ENCODE measurements around the gene TGM4.

Gene TGM4

DNA sequence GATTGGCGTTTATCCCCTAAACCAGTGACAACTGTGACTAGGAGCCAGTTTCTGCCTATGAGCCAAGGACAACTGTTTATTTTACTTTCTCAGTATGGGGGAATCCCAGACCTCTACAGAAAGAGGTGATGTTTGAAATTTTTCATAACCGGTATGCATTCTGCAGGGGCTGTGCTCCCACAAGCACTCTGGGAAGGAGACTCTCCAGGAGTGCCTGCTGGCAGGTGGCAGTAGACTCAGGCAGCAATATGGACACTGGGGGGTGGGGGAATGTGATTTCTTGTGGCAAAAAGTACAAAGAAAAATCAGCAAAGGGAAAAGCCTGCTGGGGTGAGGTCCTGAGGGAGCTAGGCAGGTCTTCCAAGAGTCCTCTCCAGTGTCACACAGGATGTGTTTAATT, 5.9 kb downstream of the TGM4 start:
- DNase-seq, result no peak
- Histone ChIP-seq H3K9me3 (ENCODE audit: insufficient read depth, low read depth, low read length) (peaks cover 3% of the 10 kb centered on the region), H4K91ac (ENCODE audit: low read depth, low read length) (no peak overlapping the region), H2BK120ac (ENCODE audit: insufficient read depth, low read length, poor library complexity) (no peak overlapping the region), H3K4me1 (ENCODE audit: control insufficient read depth in 1 of 2, insufficient read depth in 2 of 2, low read length in 2 of 2) (peaks cover 15 to 16% of the 10 kb centered on the region in 2 experiments), H2BK12ac (ENCODE audit: low read length) (no peak overlapping the region), H2AK5ac (ENCODE audit: low read length) (no peak overlapping the region), H3K36me3 (ENCODE audit: control insufficient read depth in 1 of 2, insufficient read depth in 2 of 2, low read length in 2 of 2) (no peaks in the 10 kb centered on the region), H3K4me2 (ENCODE audit: low read length) (no peak overlapping the region), H3K23ac (ENCODE audit: low read length) (no peak overlapping the region), H3K27me3 (ENCODE audit: insufficient read depth, low read length) (no peaks in the 10 kb centered on the region), H3K4me3 (ENCODE audit: low read depth, low read length) (no peak overlapping the region), H3K4ac (ENCODE audit: low read depth, low read length) (no peak overlapping the region), H2AFZ (ENCODE audit: insufficient read depth, low read length, poor library complexity) (no peak overlapping the region), H3K18ac (ENCODE audit: low read length) (no peak overlapping the region), H2BK5ac (ENCODE audit: low read depth, low read length, poor library complexity) (no peak overlapping the region), H3K79me1 (ENCODE audit: low read length) (peaks cover 5% of the 10 kb centered on the region), H3K79me2 (ENCODE audit: control insufficient read depth, insufficient read depth, low read length, poor library complexity) (no peaks in the 10 kb centered on the region), H3K9ac (ENCODE audit: low read length) (no peak overlapping the region), H3K27ac (ENCODE audit: low read depth, low read length) (no peak overlapping the region), H4K12ac (ENCODE audit: low read depth, low read length) (no peak overlapping the region), H3K14ac (ENCODE audit: low read length) (no peak overlapping the region), H4K8ac (ENCODE audit: low read depth, low read length) (no peak overlapping the region)
- no CpG with 5 or more reads among the region's 2 CpGs for WGBS (ENCODE audit: extremely low coverage, insufficient coverage, insufficient read length)

- Histone ChIP-seq H3K27ac (ENCODE audit: low read depth, low read length) (peak overlapping the region; percentile 67), H2AK5ac (ENCODE audit: low read length) (peak overlapping the region; percentile 82), H4K8ac (ENCODE audit: low read depth, low read length) (peak overlapping the region; percentile 37), H3K4ac (ENCODE audit: low read depth, low read length) (no peak overlapping the region), H3K36me3 (ENCODE audit: control insufficient read depth in 1 of 2, insufficient read depth in 2 of 2, low read length in 2 of 2) (no peaks in the 10 kb centered on the region), H3K9me3 (ENCODE audit: insufficient read depth, low read depth, low read length) (peaks cover 3% of the 10 kb centered on the region), H3K79me1 (ENCODE audit: low read length) (peaks cover 5% of the 10 kb centered on the region), H4K12ac (ENCODE audit: low read depth, low read length) (peak overlapping the region; percentile 59), H2BK5ac (ENCODE audit: low read depth, low read length, poor library complexity) (peak overlapping the region; percentile 51), H2BK120ac (ENCODE audit: insufficient read depth, low read length, poor library complexity) (peak overlapping the region; percentile 21), H2AFZ (ENCODE audit: insufficient read depth, low read length, poor library complexity) (no peak overlapping the region), H3K23ac (ENCODE audit: low read length) (no peak overlapping the region), H3K4me3 (ENCODE audit: low read depth, low read length) (no peak overlapping the region), H4K91ac (ENCODE audit: low read depth, low read length) (peak overlapping the region; percentile 19), H3K18ac (ENCODE audit: low read length) (peak overlapping the region; percentile 50), H2BK12ac (ENCODE audit: low read length) (peak overlapping the region; percentile 62), H3K4me1 (ENCODE audit: control insufficient read depth in 1 of 2, insufficient read depth in 2 of 2, low read length in 2 of 2) (peaks cover 17 to 19% of the 10 kb centered on the region in 2 experiments), H3K79me2 (ENCODE audit: control insufficient read depth, insufficient read depth, low read length, poor library complexity) (no peaks in the 10 kb centered on the region), H3K14ac (ENCODE audit: low read length) (peak overlapping the region; percentile 57), H3K9ac (ENCODE audit: low read length) (no peak overlapping the region), H3K27me3 (ENCODE audit: insufficient read depth, low read length) (no peaks in the 10 kb centered on the region), H3K4me2 (ENCODE audit: low read length) (no peak overlapping the region)
- no peak for DNase-seq
- WGBS (ENCODE audit: extremely low coverage, insufficient coverage, insufficient read length), result no CpG with 5 or more reads among the region's 5 CpGs
These were observed 9.0 kb downstream of the TGM4 start for GRCh38 chr3:44883213-44883955.

DNA sequence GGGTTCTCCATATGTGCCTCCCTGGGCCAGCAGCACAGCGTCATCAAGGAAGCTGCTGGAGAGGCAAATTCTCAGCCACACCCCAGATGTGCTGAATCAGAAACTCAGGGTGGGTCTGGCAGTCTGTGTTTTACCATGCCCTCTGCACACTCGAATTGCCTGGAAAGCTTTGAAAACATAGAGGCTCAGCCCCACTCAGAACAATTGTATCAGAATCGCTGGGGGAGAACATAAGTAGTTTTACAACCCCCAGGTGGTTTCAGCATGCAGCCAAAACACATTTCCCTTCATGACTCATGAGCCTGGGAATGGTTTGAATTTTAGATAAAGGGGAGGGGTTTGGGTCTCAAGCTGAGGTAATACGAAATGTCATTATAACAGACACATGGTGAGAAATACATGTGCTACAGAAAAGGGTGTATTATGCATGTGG, 9.6 kb downstream of the TGM4 start:
- no peak overlapping the region for H3K4me2 ChIP-seq (ENCODE audit: low read length)
- no CpG with 5 or more reads among the region's 4 CpGs for WGBS (ENCODE audit: extremely low coverage, insufficient coverage, insufficient read length)
- H2AK5ac ChIP-seq (ENCODE audit: low read length), result peak overlapping the region; percentile 82

GRCh38 chr3:44885618-44886017, 11.2 kb downstream of the TGM4 start:
- Histone ChIP-seq H3K27ac (ENCODE audit: low read depth, low read length) (no peak overlapping the region), H2AFZ (ENCODE audit: insufficient read depth, low read length, poor library complexity) (no peak overlapping the region), H3K23ac (ENCODE audit: low read length) (no peak overlapping the region), H3K36me3 (ENCODE audit: control insufficient read depth in 1 of 2, insufficient read depth in 2 of 2, low read length in 2 of 2) (no peaks in the 10 kb centered on the region), H3K9ac (ENCODE audit: low read length) (no peak overlapping the region), H3K4me2 (ENCODE audit: low read length) (no peak overlapping the region), H3K14ac (ENCODE audit: low read length) (no peak overlapping the region), H3K4ac (ENCODE audit: low read depth, low read length) (no peak overlapping the region), H3K79me1 (ENCODE audit: low read length) (peaks cover 5% of the 10 kb centered on the region), H3K27me3 (ENCODE audit: insufficient read depth, low read length) (no peaks in the 10 kb centered on the region), H4K91ac (ENCODE audit: low read depth, low read length) (peak overlapping the region; percentile 21), H3K9me3 (ENCODE audit: insufficient read depth, low read depth, low read length) (peaks cover 3% of the 10 kb centered on the region), H3K4me1 (ENCODE audit: control insufficient read depth in 1 of 2, insufficient read depth in 2 of 2, low read length in 2 of 2) (peaks cover 17 to 19% of the 10 kb centered on the region in 2 experiments), H2BK12ac (ENCODE audit: low read length) (peak overlapping the region; percentile 21), H2BK5ac (ENCODE audit: low read depth, low read length, poor library complexity) (no peak overlapping the region), H4K8ac (ENCODE audit: low read depth, low read length) (no peak overlapping the region), H3K4me3 (ENCODE audit: low read depth, low read length) (no peak overlapping the region), H3K79me2 (ENCODE audit: control insufficient read depth, insufficient read depth, low read length, poor library complexity) (no peaks in the 10 kb centered on the region), H2AK5ac (ENCODE audit: low read length) (no peak overlapping the region), H2BK120ac (ENCODE audit: insufficient read depth, low read length, poor library complexity) (no peak overlapping the region), H3K18ac (ENCODE audit: low read length) (no peak overlapping the region), H4K12ac (ENCODE audit: low read depth, low read length) (no peak overlapping the region)
- no CpG with 5 or more reads among the region's 4 CpGs for WGBS (ENCODE audit: extremely low coverage, insufficient coverage, insufficient read length)
- DNase-seq, result peak in 1 of 2 donors; percentile 4

More for the DNA sequence above, 9.6 kb downstream of the TGM4 start:
- Histone ChIP-seq H4K12ac (ENCODE audit: low read depth, low read length) (peak overlapping the region; percentile 59), H4K91ac (ENCODE audit: low read depth, low read length) (peak overlapping the region; percentile 19), H3K4me1 (ENCODE audit: control insufficient read depth in 1 of 2, insufficient read depth in 2 of 2, low read length in 2 of 2) (peaks cover 17 to 19% of the 10 kb centered on the region in 2 experiments), H3K36me3 (ENCODE audit: control insufficient read depth in 1 of 2, insufficient read depth in 2 of 2, low read length in 2 of 2) (no peaks in the 10 kb centered on the region), H4K8ac (ENCODE audit: low read depth, low read length) (peak overlapping the region; percentile 37), H3K23ac (ENCODE audit: low read length) (no peak overlapping the region), H3K27me3 (ENCODE audit: insufficient read depth, low read length) (no peaks in the 10 kb centered on the region), H3K4ac (ENCODE audit: low read depth, low read length) (no peak overlapping the region), H2BK120ac (ENCODE audit: insufficient read depth, low read length, poor library complexity) (no peak overlapping the region), H2AFZ (ENCODE audit: insufficient read depth, low read length, poor library complexity) (no peak overlapping the region), H3K4me3 (ENCODE audit: low read depth, low read length) (no peak overlapping the region), H2BK12ac (ENCODE audit: low read length) (no peak overlapping the region), H3K14ac (ENCODE audit: low read length) (no peak overlapping the region), H3K9me3 (ENCODE audit: insufficient read depth, low read depth, low read length) (peaks cover 3% of the 10 kb centered on the region), H3K79me2 (ENCODE audit: control insufficient read depth, insufficient read depth, low read length, poor library complexity) (no peaks in the 10 kb centered on the region), H3K18ac (ENCODE audit: low read length) (peak overlapping the region; percentile 50), H3K79me1 (ENCODE audit: low read length) (peaks cover 5% of the 10 kb centered on the region), H3K27ac (ENCODE audit: low read depth, low read length) (peak overlapping the region; percentile 67), H2BK5ac (ENCODE audit: low read depth, low read length, poor library complexity) (peak overlapping the region; percentile 51), H3K9ac (ENCODE audit: low read length) (no peak overlapping the region)
- peak; percentile 15 to 39 for DNase-seq
